Tibial nerve (tissue), 4 donors: ENCODE data around the gene CALR.

Experiments
- CTCF ChIP-seq, 5 experiments: fragments of 200-600 bp in 3 of 5; fragments of 450-650 bp in 2 of 5; sonication (generic) in 3 of 5; IDR thresholded peaks; one replicate each; pipeline ENCODE4 v1.5.1; 2016 to 2019; ENCODE audit warnings: antibody characterized with exemption in 5 of 5, mild to moderate bottlenecking in 3 of 5, moderate library complexity in 2 of 5
- EP300 ChIP-seq, 2 donors: sonication (generic); formaldehyde crosslinking; IDR thresholded peaks; one replicate each; pipeline ENCODE4 v1.6.1; 2017; ENCODE audit warnings: antibody characterized with exemption in 2 of 2, mild to moderate bottlenecking in 1 of 2
- POLR2A ChIP-seq, 2 donors: fragments of 450-650 bp; IDR thresholded peaks; one replicate each; pipeline ENCODE4 v1.6.1; 2017; ENCODE audit warnings: antibody characterized with exemption in 2 of 2, mild to moderate bottlenecking in 2 of 2, moderate library complexity in 2 of 2

GRCh38 chr19:12953799-12954611 lies 15.6 kb downstream of the CALR start:
- no peak for TF ChIP-seq POLR2A (IDR thresholded peaks at IDR 0.05)
- TF ChIP-seq EP300 (IDR thresholded peaks at IDR 0.05) = no peak
- TF ChIP-seq CTCF (IDR thresholded peaks at IDR 0.05) = no peak
